HFF-Myc (cell line): ENCODE measurements around the gene PRG3.

Experiments used
- DNase-seq: peaks from one replicate; pipeline ENCODE4 v3.0.0-alpha.2; 2011; ENCODE audit warnings: low read depth; ENCODE audit errors: extremely low read depth
- H3K4me3 ChIP-seq: replicated peaks from 2 replicates; pipeline ENCODE4 v1.5.1; 2011; ENCODE audit warnings: low read depth, mild to moderate bottlenecking, control low read depth, low read length
- CTCF ChIP-seq: IDR thresholded peaks from 2 replicates; pipeline ENCODE4 v1.5.1; 2012; ENCODE audit warnings: mild to moderate bottlenecking, low read depth, low read length, control low read depth; ENCODE audit errors: missing control alignments

PRG3 gene

GRCh38 chr11:57419146-57419545 is 38.2 kb upstream of the PRG3 start:
- DNase-seq = no peak
- no peak for TF ChIP-seq CTCF
- no peak overlapping the region for H3K4me3 ChIP-seq

GRCh38 chr11:57418131-57418530 is 37.2 kb upstream of the PRG3 start:
- no peak overlapping the region for H3K4me3 ChIP-seq
- TF ChIP-seq CTCF = no peak
- DNase-seq = no peak

GRCh38 chr11:57417056-57417455 is 36.1 kb upstream of the PRG3 start:
- H3K4me3 ChIP-seq = no peak overlapping the region
- no peak for DNase-seq
- no peak for TF ChIP-seq CTCF

- H3K4me3 ChIP-seq = no peak overlapping the region
- TF ChIP-seq CTCF = no peak
- no peak for DNase-seq
Observed at GRCh38 chr11:57416436-57416835, 35.5 kb upstream of the PRG3 start.

- no peak for TF ChIP-seq CTCF
- DNase-seq = no peak
Observed at GRCh38 chr11:57414612-57415212, 33.8 kb upstream of the PRG3 start.

GRCh38 chr11:57413681-57414080 is 32.7 kb upstream of the PRG3 start:
- no peak for TF ChIP-seq CTCF
- no peak overlapping the region for H3K4me3 ChIP-seq
- DNase-seq = no peak

More at GRCh38 chr11:57414612-57415212, 33.8 kb upstream of the PRG3 start:
- H3K4me3 ChIP-seq = no peak overlapping the region

- no peak for TF ChIP-seq CTCF
- H3K4me3 ChIP-seq = no peak overlapping the region
- DNase-seq = no peak
Observed at GRCh38 chr11:57410287-57410686, 29.3 kb upstream of the PRG3 start.
